HG03457 (cell line): ENCODE results near the gene NIPAL1.
A peak's percentile ranks its signal among the peaks of the same experiment; 100 is the strongest.

Experiments
- ATAC-seq: cut with Tn5 transposase; IDR thresholded peaks from one replicate; pipeline ENCODE4 v1.9.1; 2021; ENCODE audit warnings: moderate number of reproducible peaks; ENCODE audit not compliant: unreplicated experiment

Gene NIPAL1

GRCh38 chr4:48058617-48059530 lies 42.3 kb downstream of the NIPAL1 start:
- no peak for ATAC-seq

GRCh38 chr4:48064349-48064748 lies 47.8 kb downstream of the NIPAL1 start:
- no peak for ATAC-seq

- peak; percentile 74 for ATAC-seq
Observed at GRCh38 chr4:48065587-48066052, 49.0 kb downstream of the NIPAL1 start.

DNA sequence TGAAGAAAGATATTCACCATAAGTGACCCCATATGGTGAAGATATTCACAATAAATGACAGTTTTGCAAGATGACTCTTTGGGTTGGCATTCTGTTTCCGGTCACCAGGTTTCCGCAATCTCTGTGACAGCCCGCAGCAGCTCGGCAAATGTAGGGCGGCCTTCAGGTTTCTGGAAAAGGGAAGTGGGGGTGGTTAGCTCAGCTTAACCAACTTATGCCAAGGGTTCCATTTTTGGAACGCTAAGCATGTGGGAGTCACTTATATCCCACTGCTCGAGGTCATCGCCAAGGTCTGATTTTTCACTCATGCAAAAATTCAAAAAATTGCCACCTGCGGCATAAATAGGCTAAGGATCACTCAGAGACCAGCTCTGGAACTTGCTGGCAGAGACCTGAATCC lies 51.0 kb downstream of the NIPAL1 start:
- ATAC-seq, result no peak

DNA sequence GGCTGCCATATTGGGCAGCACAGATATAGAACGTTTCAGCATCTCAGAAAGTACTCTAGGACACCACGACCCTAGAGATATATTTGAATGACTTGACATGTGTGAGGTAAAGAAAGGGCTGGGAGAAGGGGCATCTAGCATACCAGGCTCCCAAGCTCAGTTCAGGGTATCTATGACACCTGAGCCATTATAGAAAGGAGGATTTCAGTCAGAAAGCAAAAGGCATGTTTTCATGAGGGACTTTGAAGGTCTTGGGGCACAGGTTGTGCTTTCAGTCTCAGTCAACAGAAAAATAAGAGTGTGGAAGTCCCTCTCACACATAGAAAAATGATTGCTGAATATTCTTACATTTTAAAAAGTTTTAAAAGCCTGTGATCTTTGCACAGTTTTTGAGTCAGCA lies 51.6 kb downstream of the NIPAL1 start:
- no peak for ATAC-seq

DNA sequence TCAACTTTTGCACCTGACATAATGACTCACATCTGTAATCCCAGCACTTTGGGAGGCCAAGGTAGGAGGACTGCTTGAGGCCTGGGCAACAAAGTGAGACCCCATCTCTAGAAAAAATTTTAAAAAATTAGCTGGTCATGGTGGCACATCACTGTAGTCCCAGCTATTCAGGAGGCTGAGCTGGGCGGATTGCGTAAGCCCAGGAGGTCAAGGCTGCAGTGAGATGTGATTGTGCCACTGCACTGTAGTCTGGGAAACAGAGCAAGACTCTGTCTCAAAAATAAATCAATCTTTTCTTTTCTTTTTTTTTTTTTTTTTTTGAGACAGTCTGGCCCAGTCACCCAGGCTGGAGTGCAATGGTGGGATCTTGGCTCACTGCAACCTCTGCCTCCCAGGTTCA lies 52.5 kb downstream of the NIPAL1 start:
- no peak for ATAC-seq

DNA sequence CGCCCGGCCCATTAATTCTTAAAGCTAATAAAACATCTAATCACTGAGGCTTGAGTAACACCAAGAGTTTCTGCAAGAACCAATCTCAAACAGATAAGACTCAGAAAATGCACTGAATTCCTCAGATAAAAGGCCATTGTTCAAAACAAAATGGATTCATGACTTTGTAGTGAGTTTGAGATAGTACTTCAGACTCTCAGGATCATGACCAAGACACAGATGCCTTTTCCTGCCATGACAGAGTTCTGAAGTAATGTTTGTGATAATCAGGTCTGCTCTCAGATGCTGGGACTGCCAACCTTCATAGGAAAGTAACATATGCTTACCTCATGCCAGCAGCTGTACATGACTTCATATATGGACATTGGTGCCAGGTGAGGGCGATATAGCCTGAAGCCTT lies 54.6 kb downstream of the NIPAL1 start:
- ATAC-seq, result no peak

DNA sequence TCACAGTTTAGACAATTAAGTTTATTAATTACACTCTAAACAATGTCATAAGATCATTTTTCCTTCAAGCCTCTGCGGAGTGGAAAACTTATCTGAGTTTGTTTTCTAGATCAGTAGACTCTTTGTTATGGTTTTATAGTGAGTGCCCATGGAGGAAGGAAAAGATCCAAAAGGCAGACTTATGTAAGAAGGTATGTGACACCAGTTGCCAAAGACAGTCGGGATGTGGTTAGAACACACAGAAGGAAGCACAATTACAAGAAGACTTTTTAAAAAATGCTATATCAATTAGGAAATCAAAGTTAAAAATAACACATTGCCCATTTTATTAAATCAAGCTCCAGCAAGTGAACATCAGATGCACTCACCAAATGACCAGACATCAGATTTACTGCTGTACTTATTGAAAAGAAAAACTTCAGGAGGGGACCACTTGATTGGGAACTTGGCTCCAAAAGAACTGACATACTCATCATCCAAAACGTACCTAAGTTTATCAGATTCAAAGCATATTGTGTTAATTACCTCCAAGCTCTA lies 57.1 kb downstream of the NIPAL1 start:
- no peak for ATAC-seq

GRCh38 chr4:48074657-48075056 lies 58.1 kb downstream of the NIPAL1 start:
- no peak for ATAC-seq

DNA sequence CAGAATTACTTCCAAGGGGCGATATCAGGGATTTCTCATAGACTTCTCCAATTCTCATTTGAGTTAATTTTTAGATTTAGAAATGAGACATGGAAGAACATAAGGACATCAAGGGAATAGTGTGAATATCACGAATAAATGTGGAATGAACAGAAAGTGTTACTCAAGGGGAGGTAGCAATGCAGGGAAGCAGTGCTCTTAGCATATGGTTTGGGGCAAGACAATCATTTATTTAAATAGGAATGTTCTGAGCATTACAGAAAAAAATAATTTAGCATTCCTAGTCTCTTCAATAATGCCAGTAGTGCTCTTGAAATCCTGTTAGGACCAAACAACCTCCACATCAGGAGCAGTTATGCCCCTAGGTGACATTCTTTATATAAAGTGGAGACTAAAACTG lies 61.9 kb downstream of the NIPAL1 start:
- no peak for ATAC-seq

DNA sequence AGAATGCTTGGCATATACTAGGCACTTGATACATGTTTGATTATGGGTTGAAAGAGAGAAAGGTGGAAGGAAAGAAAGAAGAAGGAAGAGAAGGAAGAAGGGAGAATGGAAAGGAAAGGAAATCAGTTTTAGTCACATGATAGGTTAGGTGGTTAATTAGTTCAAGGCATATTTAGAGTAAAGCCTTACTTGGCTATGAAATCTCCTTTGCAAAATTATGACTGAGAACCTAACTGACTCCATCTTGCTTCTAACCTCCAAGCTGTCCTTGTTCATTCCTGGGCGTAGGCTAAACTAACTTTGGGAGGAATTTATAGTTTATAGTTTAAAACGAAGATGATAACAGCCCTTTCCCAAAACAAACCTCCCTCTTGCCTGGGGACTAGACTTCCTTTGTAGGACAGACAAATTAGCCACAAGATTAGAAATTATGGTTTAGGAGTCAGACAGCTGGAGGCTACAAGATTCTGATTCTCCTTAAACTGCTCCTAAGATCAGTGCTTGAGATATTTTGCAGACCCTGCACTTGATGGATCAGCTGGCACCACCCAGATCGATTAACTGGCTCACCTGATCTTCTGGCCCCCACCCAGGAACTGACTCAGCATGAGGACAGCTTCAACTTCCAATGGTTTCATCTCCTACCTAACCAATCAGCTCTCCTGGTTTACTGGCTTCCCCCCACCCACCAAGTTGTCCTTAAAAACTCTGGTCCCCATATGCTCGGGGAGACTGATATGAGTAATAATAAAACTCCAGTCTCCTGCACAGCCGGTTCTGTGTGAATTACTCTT lies 62.5 kb downstream of the NIPAL1 start:
- ATAC-seq, result no peak

GRCh38 chr4:48079972-48080391 lies 63.4 kb downstream of the NIPAL1 start:
- ATAC-seq, result no peak

GRCh38 chr4:48081196-48081595 lies 64.6 kb downstream of the NIPAL1 start:
- no peak for ATAC-seq

DNA sequence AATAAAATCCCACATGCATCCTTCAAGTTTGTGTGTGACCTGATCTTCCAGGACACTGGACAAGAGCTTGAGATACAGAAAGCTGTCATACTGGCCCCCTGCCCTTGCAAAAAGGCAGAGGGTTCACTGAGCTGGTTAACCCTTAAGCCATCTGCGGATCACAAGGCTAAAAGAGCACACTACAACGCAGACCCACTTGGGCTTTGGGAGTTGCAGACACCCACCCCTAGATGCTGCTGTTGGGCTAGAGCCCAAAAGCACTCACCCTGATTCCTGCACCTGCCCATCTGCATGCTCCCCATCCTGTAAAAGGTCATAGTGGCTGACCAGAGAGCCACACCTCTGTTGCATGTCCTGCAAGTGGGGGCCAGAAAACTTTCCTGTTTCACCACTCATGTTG lies 66.4 kb downstream of the NIPAL1 start:
- no peak for ATAC-seq

DNA sequence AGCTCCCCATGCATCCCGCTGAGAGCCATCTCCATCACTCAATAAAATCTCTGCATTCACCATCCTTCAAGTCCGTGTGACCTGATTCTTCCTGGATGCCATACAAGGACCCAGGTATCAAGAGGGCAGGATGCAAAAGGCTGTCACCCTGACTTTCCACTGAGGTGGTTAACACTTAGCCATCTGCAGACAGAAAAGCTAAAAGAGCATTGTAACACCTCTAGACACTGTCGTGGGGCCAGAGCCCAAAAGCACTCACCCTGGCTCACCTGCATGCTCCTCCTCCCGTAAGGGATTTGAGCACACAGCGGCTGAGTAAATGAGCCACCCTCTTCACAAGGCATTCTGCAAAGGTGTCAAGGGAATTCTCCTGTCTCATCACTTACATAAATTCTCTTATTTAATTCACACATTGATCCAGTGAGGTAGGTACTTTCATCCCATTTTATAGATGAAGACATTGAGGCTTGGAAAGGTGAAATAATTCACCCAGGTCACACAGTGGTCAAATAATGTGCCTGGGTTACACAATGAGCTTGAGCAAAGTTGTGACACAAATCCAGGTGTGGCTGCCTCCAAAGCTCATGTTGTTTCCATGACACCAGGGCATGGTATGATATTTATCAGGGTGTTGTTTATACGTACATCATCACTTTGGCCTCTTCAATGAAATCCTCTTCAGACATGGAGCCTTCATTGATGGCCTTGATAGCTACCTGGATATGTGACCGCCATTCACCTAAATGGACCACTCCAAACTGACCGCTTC lies 69.4 kb downstream of the NIPAL1 start:
- ATAC-seq, result no peak
